Measurements from ENCODE around the gene A1BG.
"Not testable (repeated sequence)": the region's sequence is repeated elsewhere in the genome, so short reads cannot be mapped to it uniquely, and the experiment has no call there.

Gene A1BG

GRCh38 chr19:58385891-58386575 lies 32.7 kb upstream of the A1BG start:
- DNase-seq (ENCODE audit: low read depth, low spot score), result no peak

GRCh38 chr19:58385313-58385890 lies 32.1 kb upstream of the A1BG start:
- no peak for DNase-seq (ENCODE audit: low read depth, low spot score)

GRCh38 chr19:58382997-58383603 lies 29.8 kb upstream of the A1BG start:
- DNase-seq (ENCODE audit: low read depth, low spot score), result no peak

- DNase-seq (ENCODE audit: low read depth, low spot score), result no peak
Measured at GRCh38 chr19:58381460-58382212, 28.3 kb upstream of the A1BG start.

GRCh38 chr19:58380662-58381459 lies 27.6 kb upstream of the A1BG start, which contains the start of gene ZNF837:
ZNF837 (minus strand) TSS chr19:58381030; CDS start chr19:58369332, 11,698 bp downstream.
- DNase-seq (ENCODE audit: low read depth, low spot score), result peak; percentile 99

- DNase-seq (ENCODE audit: low read depth, low spot score), result no peak
Measured at GRCh38 chr19:58380037-58380661, 26.9 kb upstream of the A1BG start.

GRCh38 chr19:58379246-58379645 lies 26.0 kb upstream of the A1BG start:
- no peak for DNase-seq (ENCODE audit: low read depth, low spot score)

- DNase-seq (ENCODE audit: low read depth, low spot score), result not testable (repeated sequence)
Measured at GRCh38 chr19:58376724-58377123, 23.4 kb upstream of the A1BG start.

- no peak for DNase-seq (ENCODE audit: low read depth, low spot score)
Measured at GRCh38 chr19:58374200-58374599, 20.9 kb upstream of the A1BG start.

GRCh38 chr19:58372311-58373133 lies 19.2 kb upstream of the A1BG start:
- no peak for DNase-seq (ENCODE audit: low read depth, low spot score)

GRCh38 chr19:58368561-58369360 lies 15.5 kb upstream of the A1BG start:
- no peak for DNase-seq (ENCODE audit: low read depth, low spot score)

- DNase-seq (ENCODE audit: low read depth, low spot score), result no peak
Measured at GRCh38 chr19:58367698-58368454, 14.6 kb upstream of the A1BG start.

GRCh38 chr19:58366585-58367430 lies 13.5 kb upstream of the A1BG start:
- no peak for DNase-seq (ENCODE audit: low read depth, low spot score)

GRCh38 chr19:58364146-58364545 lies 10.9 kb upstream of the A1BG start:
- DNase-seq (ENCODE audit: low read depth, low spot score), result no peak

GRCh38 chr19:58362272-58362994 lies 9.1 kb upstream of the A1BG start, which contains the start of gene ZNF497:
ZNF497 (minus strand) TSS chr19:58362751; CDS start chr19:58357635, 5,116 bp downstream.
- DNase-seq (ENCODE audit: low read depth, low spot score), result peak; percentile 78

GRCh38 chr19:58361900-58362271 lies 8.6 kb upstream of the A1BG start:
- DNase-seq (ENCODE audit: low read depth, low spot score), result no peak
